ENCODE data around the gene MUCL1.

- TF ChIP-seq CTCF (conservative IDR thresholded peaks at IDR 0.05; ENCODE audit: low read depth in 2 of 2) = no peak
- TF ChIP-seq POLR2AphosphoS5 (IDR thresholded peaks at IDR 0.05; ENCODE audit: low read depth) = no peak
- no peak for TF ChIP-seq CREB1 (CRISPR knock-in tag; IDR thresholded peaks at IDR 0.05; ENCODE audit: low read depth)
- TF ChIP-seq EZH2 (IDR thresholded peaks at IDR 0.05; ENCODE audit: low read depth, unreplicated experiment) = no peak
- no peak for TF ChIP-seq JUNB (IDR thresholded peaks at IDR 0.05; ENCODE audit: unreplicated experiment)
- TF ChIP-seq REST (IDR thresholded peaks at IDR 0.05; ENCODE audit: unreplicated experiment) = no peak
- no peak for TF ChIP-seq EZH2phosphoT487 (IDR thresholded peaks at IDR 0.05; ENCODE audit: unreplicated experiment)
- TF ChIP-seq STAT1 (IDR thresholded peaks at IDR 0.05; ENCODE audit: unreplicated experiment) = no peak
- no peak for TF ChIP-seq ZNF114 (CRISPR knock-in tag; IDR thresholded peaks at IDR 0.05)
- no peak for TF ChIP-seq ETS1 (IDR thresholded peaks at IDR 0.05)
- no peak for TF ChIP-seq NANOG (IDR thresholded peaks at IDR 0.05; ENCODE audit: borderline replicate concordance)
- TF ChIP-seq ZNF331 (CRISPR knock-in tag; IDR thresholded peaks at IDR 0.05; ENCODE audit: low read depth) = no peak
- TF ChIP-seq ZNF462 (CRISPR knock-in tag; IDR thresholded peaks at IDR 0.05) = no peak
Measured at GRCh38 chr12:54840244-54840865, 14.0 kb upstream of the MUCL1 start.
